ENCODE results near the gene FURIN.
"Not testable (repeated sequence)": the region's sequence is repeated elsewhere in the genome, so short reads cannot be mapped to it uniquely, and the experiment has no call there.

The FURIN gene

DNA sequence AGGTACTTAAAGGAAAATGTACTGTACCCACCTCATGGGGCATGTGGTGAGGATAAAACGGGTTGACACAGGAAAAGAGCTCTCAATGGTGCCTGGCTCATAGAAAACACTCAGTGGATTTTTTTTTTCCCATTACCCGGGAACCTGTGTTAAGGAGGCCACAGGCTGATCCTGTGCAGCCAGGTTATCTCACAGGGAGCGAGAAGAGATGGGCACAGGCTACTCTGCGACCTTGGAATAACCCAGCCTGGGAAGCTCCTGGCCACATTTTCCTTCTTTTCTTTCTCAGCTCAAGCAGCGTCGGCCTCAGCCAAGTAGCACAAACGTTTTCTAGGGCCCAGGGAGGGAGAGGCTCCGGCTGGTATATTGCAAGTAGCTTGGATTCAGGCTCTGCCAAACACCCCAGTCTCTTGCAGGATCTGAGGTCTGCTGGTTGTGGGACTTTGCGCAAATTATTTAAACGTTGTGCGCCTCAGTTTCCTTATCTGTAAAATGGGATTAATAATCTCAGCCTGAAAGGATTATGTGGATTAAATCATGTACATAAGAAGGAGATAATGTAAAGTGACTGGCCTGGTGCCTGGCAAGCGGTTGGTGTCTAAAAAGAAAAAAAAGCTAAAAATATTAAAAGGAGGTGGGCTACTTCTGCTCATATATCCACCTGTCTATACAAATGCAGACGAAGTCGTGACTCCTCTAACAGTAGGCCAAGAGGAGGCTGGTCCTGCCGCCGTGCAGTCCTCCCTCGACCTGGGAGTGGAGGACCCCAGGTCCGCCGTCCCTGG lies 2.2 kb downstream of the FURIN start:
- DNase-seq (ENCODE audit: low read depth in 2 of 2) = no peak

DNA sequence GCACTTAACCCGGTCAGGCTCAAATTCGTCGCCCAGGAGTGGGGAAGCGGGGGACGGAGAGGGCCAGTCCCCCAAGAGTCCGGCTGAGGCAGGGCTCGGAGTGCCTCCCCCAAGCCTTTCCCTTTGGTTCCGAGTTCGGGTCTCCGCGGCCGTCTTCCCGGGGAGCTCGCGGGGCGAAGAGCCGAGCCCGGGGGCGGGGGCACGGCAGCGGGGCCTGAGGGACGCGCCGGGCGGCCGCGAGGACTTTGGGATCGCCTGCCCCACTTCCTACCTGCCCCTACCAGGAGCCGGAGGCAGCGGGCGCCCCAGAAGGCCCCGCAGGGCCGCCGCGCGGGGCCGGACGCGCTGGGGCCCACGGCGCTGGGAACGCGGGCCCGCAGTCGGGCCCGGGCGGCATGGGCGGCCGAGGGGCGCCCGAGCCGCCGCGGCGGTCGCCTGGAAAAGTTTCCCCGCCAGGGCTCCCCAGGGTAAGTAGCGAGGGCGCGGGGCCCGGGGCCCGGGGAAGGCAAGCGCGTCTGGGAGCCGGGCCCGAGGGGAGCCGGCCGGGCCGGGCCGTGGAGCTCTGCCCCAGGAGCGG lies 2.8 kb downstream of the FURIN start:
- DNase-seq (ENCODE audit: low read depth in 2 of 2) = no peak

DNA sequence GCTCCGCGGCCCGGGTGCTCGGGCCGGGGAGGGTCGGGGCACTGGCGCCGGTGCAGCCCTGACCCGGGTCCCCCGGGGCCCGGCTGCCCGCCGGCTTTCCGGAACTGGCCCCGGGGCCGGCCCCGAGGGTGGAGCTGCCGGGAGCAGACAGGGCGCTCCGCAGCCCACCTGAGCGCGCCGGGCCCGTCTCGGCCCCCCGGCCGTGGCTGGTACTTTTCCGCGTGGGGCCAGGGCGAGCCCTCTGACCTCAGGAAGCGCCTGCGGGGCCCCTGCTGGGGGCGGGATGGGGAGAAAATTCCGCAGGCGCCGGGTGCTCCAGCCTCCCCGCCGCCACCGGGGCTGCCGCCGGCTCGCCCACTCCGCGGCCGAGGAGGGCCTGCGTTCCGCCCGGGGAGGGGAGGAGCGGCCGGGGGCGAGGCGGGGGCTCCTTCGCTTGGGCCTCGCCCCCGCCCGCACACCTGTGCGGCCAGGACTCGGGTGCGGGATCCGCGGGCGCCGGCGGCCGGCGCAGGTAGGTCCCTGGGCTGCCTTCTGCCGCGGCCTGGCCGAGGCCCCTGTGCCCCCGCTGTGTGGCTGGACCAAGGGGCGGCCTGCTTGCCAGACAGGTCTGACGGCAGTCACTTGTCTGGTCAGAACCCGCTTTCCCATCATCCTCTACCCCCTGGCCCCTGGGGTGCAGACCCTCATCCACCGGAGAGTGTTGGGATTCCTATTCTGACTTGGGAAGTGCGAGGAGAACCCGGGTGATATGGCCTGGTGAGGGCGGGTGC lies 3.5 kb downstream of the FURIN start:
- no peak for DNase-seq (ENCODE audit: low read depth in 2 of 2)

DNA sequence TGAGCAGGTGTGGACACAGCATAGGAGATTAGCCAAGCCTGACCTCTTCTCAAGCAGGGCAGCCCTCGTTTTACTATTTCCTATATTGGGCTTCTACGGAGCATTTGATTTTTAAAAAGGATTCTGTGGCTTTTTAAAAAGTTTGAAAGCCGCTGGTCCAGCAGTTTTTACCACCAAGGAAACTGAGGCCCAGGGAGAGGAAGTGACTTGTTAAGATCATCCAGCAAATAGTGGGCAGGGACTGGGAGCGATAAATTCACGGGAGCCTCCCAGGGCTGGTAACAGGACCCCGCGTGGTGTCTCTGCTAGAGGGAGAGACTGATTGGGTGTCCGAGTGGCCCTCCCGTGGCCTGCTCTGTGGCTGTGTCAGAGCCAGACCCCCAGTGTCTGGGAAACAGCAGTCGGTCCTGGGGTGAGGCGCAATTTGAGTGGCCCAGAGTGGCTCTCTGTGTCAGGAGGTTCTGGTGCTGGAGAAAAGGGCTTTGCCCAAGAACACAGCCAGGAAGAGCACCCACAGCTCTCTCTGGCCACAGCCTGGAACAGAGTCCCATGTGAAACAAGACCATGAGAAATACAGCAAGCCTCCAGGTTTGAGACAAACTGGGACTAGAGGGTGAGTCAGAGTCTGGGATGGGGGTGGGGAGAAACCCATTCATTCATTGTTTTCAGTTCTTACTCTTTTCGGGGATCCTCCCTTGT lies 4.2 kb downstream of the FURIN start:
- DNase-seq (ENCODE audit: low read depth in 2 of 2) = no peak

DNA sequence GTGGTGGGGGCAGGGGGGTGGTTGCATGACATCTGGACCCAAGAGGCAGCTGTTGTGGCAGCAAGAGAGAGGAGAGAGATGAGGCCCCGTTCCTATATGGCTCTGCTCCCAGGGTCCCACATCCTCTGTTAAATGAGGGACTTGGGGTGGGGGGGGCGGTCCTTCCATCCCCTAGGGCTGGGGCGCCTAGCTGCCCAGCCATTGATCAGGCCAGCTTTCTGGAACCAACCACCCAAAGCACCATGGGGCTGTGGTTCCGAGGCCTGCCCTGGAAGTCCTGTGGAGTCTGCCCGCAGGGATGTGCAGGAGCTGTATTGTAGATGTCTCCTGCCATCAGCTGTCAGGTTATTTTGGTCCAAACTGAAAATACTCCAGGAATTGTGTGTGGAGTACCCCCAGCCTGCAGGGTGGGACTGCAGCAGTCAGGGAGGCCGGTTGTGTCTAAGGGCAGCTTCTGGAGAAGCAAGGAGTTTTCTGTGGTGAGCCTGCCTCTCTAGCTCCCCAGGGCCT lies 5.2 kb downstream of the FURIN start:
- DNase-seq (ENCODE audit: low read depth in 2 of 2) = no peak

DNA sequence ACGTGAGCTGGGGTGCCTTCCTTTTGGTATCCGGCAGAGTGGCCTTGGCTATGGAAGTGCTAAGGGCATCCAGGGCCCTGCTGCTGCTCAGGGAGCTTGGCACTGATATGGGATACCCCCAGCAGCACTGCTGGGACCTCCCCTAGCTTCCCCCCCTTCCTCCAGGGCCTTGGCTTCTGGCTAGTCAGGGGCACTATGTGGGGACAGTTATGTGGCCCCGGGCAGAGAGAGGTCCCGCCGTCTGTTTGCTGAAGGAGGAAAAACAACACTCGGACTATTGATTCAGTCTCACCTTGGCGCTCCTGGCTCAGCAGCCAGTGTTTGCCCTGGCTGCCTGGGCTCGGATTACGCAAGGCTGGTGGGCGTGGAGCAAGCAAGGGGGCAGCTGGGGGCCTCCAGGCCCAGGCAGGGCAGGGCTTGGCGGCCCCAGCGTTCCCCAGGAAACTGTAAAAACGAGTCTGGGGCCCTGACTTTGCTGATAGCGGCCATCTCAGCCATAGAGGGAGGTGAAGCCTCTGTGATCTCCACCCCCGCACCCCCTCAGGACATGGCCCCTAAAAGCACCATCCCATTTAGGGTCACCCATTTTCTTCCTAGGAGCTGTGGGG lies 5.7 kb downstream of the FURIN start:
- no peak for DNase-seq (ENCODE audit: low read depth in 2 of 2)

DNA sequence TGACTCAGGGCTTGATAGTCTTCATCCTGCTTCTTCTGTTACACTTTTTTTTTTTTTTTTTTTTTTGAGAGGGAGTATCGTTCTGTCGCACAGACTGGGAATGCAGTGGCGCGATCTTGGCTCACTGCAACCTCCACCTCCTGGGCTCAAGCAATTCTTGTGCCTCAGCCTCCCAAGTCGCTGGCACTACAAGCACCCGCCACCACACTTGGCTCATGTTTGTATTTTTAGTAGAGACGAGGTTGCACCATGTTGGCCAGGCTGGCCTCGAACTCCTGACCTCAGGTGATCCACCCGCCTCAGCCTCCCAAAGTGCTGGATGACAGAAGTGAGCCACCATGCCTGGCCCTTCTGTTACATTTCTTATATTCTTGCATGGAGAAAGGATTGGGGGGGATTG lies 6.6 kb downstream of the FURIN start:
- not testable (repeated sequence) for DNase-seq (ENCODE audit: low read depth in 2 of 2)

DNA sequence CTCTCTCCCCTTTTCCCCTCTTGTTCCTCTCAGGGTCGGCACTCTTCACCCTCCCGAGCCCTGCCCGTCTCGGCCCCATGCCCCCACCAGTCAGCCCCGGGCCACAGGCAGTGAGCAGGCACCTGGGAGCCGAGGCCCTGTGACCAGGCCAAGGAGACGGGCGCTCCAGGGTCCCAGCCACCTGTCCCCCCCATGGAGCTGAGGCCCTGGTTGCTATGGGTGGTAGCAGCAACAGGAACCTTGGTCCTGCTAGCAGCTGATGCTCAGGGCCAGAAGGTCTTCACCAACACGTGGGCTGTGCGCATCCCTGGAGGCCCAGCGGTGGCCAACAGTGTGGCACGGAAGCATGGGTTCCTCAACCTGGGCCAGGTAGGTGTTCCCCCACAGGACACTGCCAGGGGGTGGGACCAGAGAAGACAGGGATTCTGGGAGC lies 7.2 kb downstream of the FURIN start:
- DNase-seq (ENCODE audit: low read depth in 2 of 2) = no peak

DNA sequence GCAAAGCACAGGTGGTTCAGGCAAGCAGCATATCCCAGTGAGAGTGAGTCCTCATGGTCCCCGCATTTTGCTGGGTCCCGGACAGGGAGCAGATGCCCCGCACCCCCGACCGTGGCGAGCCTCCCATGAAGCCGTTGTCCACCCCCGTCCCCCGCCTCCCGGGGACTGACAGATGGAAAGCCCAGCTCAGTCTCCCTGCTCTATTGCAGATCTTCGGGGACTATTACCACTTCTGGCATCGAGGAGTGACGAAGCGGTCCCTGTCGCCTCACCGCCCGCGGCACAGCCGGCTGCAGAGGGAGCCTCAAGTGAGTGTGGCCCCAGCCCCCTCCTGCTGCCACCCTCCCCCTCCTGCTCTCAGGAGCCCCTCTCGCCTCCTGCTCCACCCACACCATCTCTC lies 7.7 kb downstream of the FURIN start:
- DNase-seq (ENCODE audit: low read depth in 2 of 2) = no peak

DNA sequence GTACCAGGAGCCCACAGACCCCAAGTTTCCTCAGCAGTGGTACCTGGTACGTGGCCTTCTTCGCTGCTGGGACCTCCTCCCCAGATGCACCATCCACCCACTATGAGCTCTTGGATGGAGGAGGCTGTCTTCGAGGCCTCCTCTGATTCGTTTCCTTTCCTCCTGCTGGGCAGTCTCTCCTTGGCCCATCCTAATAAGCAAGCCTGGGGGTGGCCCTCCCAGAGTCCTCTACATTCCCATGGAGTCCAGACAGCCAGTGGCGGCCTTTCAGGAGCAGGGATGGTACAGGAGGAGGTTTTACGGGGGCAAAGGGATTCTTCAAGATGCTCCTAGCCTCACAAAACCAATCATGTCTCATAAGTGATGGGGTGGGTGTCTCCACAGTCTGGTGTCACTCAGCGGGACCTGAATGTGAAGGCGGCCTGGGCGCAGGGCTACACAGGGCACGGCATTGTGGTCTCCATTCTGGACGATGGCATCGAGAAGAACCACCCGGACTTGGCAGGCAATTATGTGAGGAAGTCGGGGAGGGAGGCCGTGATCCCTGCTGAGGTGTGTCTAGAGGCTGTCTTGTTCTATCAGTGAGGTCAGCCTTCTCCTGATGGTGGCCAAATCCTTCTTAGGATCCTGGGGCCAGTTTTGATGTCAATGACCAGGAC lies 8.3 kb downstream of the FURIN start:
- DNase-seq (ENCODE audit: low read depth in 2 of 2) = no peak

DNA sequence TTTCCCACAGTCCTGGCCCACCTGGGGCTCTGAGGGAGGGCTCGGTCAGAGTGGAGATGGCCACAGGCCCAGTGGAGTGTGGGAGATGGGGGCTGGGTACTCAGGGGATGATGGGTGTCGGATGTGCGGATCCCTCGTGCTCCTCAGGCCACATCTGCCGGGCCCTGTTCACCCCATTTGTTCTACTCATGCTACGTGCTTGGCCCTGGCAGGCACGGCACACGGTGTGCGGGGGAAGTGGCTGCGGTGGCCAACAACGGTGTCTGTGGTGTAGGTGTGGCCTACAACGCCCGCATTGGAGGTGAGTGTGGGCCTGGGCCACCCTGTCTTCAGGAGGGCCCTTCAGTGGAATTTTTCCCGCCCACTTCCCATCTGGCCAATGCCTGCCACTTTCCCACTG lies 8.9 kb downstream of the FURIN start:
- DNase-seq (ENCODE audit: low read depth in 2 of 2) = no peak

DNA sequence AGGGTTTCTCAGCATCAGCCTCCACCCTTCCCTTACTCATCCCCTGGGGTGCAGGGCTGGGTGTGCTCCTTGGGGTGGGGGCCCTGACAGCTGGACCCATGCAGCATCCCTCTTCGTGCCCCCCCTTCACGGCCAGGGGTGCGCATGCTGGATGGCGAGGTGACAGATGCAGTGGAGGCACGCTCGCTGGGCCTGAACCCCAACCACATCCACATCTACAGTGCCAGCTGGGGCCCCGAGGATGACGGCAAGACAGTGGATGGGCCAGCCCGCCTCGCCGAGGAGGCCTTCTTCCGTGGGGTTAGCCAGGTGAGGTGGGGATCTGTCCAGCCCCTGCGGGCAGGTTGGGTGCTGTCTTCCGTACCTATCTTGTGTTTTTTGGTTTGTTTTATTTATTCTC lies 9.6 kb downstream of the FURIN start:
- no peak for DNase-seq (ENCODE audit: low read depth in 2 of 2)

DNA sequence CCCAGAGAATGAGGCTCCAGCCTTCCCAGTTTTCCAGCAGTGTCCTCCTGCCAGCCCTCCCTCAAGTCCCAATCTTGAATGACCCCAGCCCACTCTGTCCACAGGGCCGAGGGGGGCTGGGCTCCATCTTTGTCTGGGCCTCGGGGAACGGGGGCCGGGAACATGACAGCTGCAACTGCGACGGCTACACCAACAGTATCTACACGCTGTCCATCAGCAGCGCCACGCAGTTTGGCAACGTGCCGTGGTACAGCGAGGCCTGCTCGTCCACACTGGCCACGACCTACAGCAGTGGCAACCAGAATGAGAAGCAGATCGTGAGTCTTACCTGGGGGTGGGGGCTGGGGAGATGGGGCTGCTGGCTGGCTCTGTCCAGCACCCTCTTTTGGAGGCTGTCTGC lies 10.3 kb downstream of the FURIN start:
- no peak for DNase-seq (ENCODE audit: low read depth in 2 of 2)

DNA sequence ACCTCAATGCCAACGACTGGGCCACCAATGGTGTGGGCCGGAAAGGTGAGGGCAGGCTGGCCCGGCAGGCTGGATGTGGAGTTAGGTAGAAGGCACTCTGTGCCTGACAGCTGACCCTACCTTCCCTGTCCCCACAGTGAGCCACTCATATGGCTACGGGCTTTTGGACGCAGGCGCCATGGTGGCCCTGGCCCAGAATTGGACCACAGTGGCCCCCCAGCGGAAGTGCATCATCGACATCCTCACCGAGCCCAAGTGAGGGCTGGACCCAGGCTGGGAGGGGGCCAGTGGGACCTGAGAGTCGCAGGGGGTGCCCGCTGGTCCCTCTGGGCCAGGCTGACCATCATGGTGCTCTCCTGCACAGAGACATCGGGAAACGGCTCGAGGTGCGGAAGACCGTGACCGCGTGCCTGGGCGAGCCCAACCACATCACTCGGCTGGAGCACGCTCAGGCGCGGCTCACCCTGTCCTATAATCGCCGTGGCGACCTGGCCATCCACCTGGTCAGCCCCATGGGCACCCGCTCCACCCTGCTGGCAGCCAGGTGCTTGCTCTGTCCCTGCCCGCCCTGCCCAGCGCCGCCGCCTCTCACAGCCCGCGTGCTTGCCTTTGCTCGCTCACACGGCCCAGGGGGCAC lies 11.5 kb downstream of the FURIN start:
- DNase-seq (ENCODE audit: low read depth in 2 of 2) = no peak

DNA sequence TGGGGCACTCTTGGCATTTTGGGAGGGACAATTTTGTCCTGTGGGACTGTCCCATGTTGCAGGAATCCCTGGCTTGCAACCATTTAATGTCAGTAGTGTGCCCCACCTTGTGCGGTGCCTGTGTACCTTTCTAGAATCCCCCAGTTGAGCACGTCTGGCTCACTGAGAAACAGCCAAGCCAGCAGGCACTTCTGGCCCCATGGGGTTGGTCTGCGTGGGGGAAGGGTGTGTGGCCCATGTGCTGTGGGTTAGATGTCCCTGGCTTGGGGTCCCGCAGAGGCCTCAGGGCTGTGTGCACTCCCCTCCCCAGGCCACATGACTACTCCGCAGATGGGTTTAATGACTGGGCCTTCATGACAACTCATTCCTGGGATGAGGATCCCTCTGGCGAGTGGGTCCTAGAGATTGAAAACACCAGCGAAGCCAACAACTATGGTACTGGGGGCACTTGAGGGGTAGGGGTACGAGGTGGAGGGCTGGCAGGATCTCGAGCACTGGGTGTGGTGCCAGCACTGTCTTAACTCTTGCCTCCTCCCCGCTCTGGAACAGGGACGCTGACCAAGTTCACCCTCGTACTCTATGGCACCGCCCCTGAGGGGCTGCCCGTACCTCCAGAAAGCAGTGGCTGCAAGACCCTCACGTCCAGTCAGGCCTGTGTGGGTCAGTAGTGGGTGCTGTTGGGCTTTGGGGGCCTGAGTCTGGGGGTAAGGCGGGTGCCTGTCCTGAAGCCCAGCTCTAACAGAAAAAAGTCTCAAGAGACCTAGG lies 12.2 kb downstream of the FURIN start:
- no peak for DNase-seq (ENCODE audit: low read depth in 2 of 2)

DNA sequence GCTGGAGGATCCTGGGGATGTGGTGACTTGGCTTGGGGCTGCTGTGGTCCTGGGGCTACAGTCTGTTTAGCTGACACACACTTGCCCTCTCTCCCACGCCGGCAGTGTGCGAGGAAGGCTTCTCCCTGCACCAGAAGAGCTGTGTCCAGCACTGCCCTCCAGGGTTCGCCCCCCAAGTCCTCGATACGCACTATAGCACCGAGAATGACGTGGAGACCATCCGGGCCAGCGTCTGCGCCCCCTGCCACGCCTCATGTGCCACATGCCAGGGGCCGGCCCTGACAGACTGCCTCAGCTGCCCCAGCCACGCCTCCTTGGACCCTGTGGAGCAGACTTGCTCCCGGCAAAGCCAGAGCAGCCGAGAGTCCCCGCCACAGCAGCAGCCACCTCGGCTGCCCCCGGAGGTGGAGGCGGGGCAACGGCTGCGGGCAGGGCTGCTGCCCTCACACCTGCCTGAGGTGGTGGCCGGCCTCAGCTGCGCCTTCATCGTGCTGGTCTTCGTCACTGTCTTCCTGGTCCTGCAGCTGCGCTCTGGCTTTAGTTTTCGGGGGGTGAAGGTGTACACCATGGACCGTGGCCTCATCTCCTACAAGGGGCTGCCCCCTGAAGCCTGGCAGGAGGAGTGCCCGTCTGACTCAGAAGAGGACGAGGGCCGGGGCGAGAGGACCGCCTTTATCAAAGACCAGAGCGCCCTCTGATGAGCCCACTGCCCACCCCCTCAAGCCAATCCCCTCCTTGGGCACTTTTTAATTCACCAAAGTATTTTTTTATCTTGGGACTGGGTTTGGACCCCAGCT lies 13.0 kb downstream of the FURIN start:
- DNase-seq (ENCODE audit: low read depth in 2 of 2) = no peak

DNA sequence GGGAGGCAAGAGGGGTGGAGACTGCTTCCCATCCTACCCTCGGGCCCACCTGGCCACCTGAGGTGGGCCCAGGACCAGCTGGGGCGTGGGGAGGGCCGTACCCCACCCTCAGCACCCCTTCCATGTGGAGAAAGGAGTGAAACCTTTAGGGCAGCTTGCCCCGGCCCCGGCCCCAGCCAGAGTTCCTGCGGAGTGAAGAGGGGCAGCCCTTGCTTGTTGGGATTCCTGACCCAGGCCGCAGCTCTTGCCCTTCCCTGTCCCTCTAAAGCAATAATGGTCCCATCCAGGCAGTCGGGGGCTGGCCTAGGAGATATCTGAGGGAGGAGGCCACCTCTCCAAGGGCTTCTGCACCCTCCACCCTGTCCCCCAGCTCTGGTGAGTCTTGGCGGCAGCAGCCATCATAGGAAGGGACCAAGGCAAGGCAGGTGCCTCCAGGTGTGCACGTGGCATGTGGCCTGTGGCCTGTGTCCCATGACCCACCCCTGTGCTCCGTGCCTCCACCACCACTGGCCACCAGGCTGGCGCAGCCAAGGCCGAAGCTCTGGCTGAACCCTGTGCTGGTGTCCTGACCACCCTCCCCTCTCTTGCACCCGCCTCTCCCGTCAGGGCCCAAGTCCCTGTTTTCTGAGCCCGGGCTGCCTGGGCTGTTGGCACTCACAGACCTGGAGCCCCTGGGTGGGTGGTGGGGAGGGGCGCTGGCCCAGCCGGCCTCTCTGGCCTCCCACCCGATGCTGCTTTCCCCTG lies 13.8 kb downstream of the FURIN start:
- DNase-seq (ENCODE audit: low read depth in 2 of 2) = no peak

DNA sequence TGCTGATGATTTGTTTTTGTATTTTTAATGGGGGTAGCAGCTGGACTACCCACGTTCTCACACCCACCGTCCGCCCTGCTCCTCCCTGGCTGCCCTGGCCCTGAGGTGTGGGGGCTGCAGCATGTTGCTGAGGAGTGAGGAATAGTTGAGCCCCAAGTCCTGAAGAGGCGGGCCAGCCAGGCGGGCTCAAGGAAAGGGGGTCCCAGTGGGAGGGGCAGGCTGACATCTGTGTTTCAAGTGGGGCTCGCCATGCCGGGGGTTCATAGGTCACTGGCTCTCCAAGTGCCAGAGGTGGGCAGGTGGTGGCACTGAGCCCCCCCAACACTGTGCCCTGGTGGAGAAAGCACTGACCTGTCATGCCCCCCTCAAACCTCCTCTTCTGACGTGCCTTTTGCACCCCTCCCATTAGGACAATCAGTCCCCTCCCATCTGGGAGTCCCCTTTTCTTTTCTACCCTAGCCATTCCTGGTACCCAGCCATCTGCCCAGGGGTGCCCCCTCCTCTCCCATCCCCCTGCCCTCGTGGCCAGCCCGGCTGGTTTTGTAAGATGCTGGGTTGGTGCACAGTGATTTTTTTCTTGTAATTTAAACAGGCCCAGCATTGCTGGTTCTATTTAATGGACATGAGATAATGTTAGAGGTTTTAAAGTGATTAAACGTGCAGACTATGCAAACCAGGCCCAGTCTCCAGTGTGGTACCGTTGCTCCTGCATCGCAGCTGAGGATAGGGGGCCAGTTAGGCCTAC lies 14.6 kb downstream of the FURIN start:
- DNase-seq (ENCODE audit: low read depth in 2 of 2) = no peak
